HG03108 (cell line): Measurements from ENCODE around the gene KDM4C.
A peak's percentile ranks its signal among the peaks of the same experiment; 100 is the strongest.

Experiments used
- ATAC-seq: cut with Tn5 transposase; IDR thresholded peaks from one replicate; pipeline ENCODE4 v1.9.1; 2021; ENCODE audit warnings: moderate library complexity; ENCODE audit not compliant: unreplicated experiment

KDM4C gene

GRCh38 chr9:7085357-7085756, 327.6 kb downstream of the KDM4C start:
- ATAC-seq = no peak

GRCh38 chr9:7086389-7086788, 328.6 kb downstream of the KDM4C start:
- ATAC-seq = no peak

- ATAC-seq = no peak
Observed at GRCh38 chr9:7088611-7089010, 330.8 kb downstream of the KDM4C start.

- ATAC-seq = no peak
Observed at GRCh38 chr9:7089406-7090193, 331.8 kb downstream of the KDM4C start.

GRCh38 chr9:7093040-7093439, 335.3 kb downstream of the KDM4C start:
- no peak for ATAC-seq

GRCh38 chr9:7094052-7094451, 336.3 kb downstream of the KDM4C start:
- ATAC-seq = no peak

GRCh38 chr9:7094576-7094975, 336.8 kb downstream of the KDM4C start:
- ATAC-seq = no peak

- no peak for ATAC-seq
Observed at GRCh38 chr9:7095058-7095457, 337.3 kb downstream of the KDM4C start.

GRCh38 chr9:7097040-7097715, 339.4 kb downstream of the KDM4C start:
- ATAC-seq = no peak

- ATAC-seq = no peak
Observed at GRCh38 chr9:7097785-7098752, 340.3 kb downstream of the KDM4C start.

GRCh38 chr9:7103367-7103766, 345.6 kb downstream of the KDM4C start:
- ATAC-seq = no peak

GRCh38 chr9:7103771-7104170, 346.0 kb downstream of the KDM4C start:
- no peak for ATAC-seq

GRCh38 chr9:7104625-7105024, 346.9 kb downstream of the KDM4C start:
- ATAC-seq = no peak

GRCh38 chr9:7105095-7105494, 347.3 kb downstream of the KDM4C start:
- ATAC-seq = no peak

- no peak for ATAC-seq
Observed at GRCh38 chr9:7108936-7109335, 351.2 kb downstream of the KDM4C start.

GRCh38 chr9:7111413-7111812, 353.6 kb downstream of the KDM4C start:
- no peak for ATAC-seq

- no peak for ATAC-seq
Observed at GRCh38 chr9:7115606-7116005, 357.8 kb downstream of the KDM4C start.

- peak; percentile 61 for ATAC-seq
Observed at GRCh38 chr9:7117676-7118561, 360.1 kb downstream of the KDM4C start.

GRCh38 chr9:7118633-7119032, 360.9 kb downstream of the KDM4C start:
- no peak for ATAC-seq

GRCh38 chr9:7119612-7120011, 361.8 kb downstream of the KDM4C start:
- ATAC-seq = no peak
